ENCODE results near the gene BRD1. TPM values are rescaled to one million over a fixed set of nuclear protein-coding genes. Genes with fewer than 3 reads are reported as not detected.

The BRD1 gene
- total and polyA plus RNA-seq, 2 experiments from 2014 or later: 12.3 to 33.8 TPM

- Histone ChIP-seq H3K9me2 (ENCODE audit: insufficient read depth) (no peaks in the 10 kb centered on the region), H3K4me2 (no peak overlapping the region), H3K79me2 (replicated peaks; ENCODE audit: insufficient read depth) (no peaks in the 10 kb centered on the region), H3F3A (replicated peaks; ENCODE audit: low read depth) (no peaks in the 10 kb centered on the region), H2AFZ (no peak overlapping the region), H3K4me3 (no peak overlapping the region), H3K4me1 (ENCODE audit: insufficient read depth) (no peaks in the 10 kb centered on the region), H3K27me3 (ENCODE audit: insufficient read depth) (no peaks in the 10 kb centered on the region), H3K27ac (ENCODE audit: low read depth) (no peak overlapping the region), H4K20me1 (replicated peaks; ENCODE audit: insufficient read depth) (no peaks in the 10 kb centered on the region), H3K36me3 (ENCODE audit: insufficient read depth) (0 out of 2 replicates have a peak, but pooled peaks cover 6% of the 10 kb centered on the region)
- DNase-seq (ENCODE audit: low spot score) (no peak), ATAC-seq (no peak)
- Mint-ChIP-seq H3K4me1 (no peaks in the 10 kb centered on the region), H3K9me3 (peaks cover 35% of the 10 kb centered on the region), H3K27me3 (ENCODE audit: insufficient read depth, low read depth, poor library complexity) (peaks cover 2% of the 10 kb centered on the region), H3K4me3 (no peak overlapping the region), H3K36me3 (ENCODE audit: low read depth) (peaks cover 3% of the 10 kb centered on the region), H3K27ac (no peak overlapping the region)
- TF ChIP-seq NANOG (IDR thresholded peaks at IDR 0.05; ENCODE audit: borderline replicate concordance): no peak
- no peak for TF ChIP-seq JUNB (IDR thresholded peaks at IDR 0.05; ENCODE audit: unreplicated experiment)
- TF ChIP-seq, protein P1, sequence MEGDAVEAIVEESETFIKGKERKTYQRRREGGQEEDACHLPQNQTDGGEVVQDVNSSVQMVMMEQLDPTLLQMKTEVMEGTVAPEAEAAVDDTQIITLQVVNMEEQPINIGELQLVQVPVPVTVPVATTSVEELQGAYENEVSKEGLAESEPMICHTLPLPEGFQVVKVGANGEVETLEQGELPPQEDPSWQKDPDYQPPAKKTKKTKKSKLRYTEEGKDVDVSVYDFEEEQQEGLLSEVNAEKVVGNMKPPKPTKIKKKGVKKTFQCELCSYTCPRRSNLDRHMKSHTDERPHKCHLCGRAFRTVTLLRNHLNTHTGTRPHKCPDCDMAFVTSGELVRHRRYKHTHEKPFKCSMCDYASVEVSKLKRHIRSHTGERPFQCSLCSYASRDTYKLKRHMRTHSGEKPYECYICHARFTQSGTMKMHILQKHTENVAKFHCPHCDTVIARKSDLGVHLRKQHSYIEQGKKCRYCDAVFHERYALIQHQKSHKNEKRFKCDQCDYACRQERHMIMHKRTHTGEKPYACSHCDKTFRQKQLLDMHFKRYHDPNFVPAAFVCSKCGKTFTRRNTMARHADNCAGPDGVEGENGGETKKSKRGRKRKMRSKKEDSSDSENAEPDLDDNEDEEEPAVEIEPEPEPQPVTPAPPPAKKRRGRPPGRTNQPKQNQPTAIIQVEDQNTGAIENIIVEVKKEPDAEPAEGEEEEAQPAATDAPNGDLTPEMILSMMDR (conservative IDR thresholded peaks at IDR 0.05; ENCODE audit: low read depth in 2 of 2): no peak
- no peak for TF ChIP-seq ZNF114 (CRISPR knock-in tag; IDR thresholded peaks at IDR 0.05)
- no peak for TF ChIP-seq ZNF331 (CRISPR knock-in tag; IDR thresholded peaks at IDR 0.05; ENCODE audit: low read depth)
- TF ChIP-seq STAT1 (IDR thresholded peaks at IDR 0.05; ENCODE audit: unreplicated experiment): no peak
- TF ChIP-seq POLR2AphosphoS5 (IDR thresholded peaks at IDR 0.05; ENCODE audit: low read depth): no peak
- no peak for TF ChIP-seq REST (IDR thresholded peaks at IDR 0.05; ENCODE audit: unreplicated experiment)
Observed at GRCh38 chr22:49749885-49750510, 77.7 kb downstream of the BRD1 start.

- Mint-ChIP-seq H3K27ac (no peak overlapping the region), H3K36me3 (ENCODE audit: low read depth) (peaks cover 3% of the 10 kb centered on the region), H3K4me1 (no peaks in the 10 kb centered on the region), H3K27me3 (ENCODE audit: insufficient read depth, low read depth, poor library complexity) (peaks cover 2% of the 10 kb centered on the region), H3K4me3 (no peak overlapping the region), H3K9me3 (peaks cover 40% of the 10 kb centered on the region)
- H3K9me2 ChIP-seq (ENCODE audit: insufficient read depth): no peaks in the 10 kb centered on the region
- H3K4me2 ChIP-seq: no peak overlapping the region
- 0 out of 2 replicates have a peak, but pooled peaks cover 6% of the 10 kb centered on the region for H3K36me3 ChIP-seq (ENCODE audit: insufficient read depth)
- no peaks in the 10 kb centered on the region for H3K79me2 ChIP-seq (replicated peaks; ENCODE audit: insufficient read depth)
- no peaks in the 10 kb centered on the region for H3K27me3 ChIP-seq (ENCODE audit: insufficient read depth)
- no peak overlapping the region for H2AFZ ChIP-seq
- H4K20me1 ChIP-seq (replicated peaks; ENCODE audit: insufficient read depth): no peaks in the 10 kb centered on the region
- ATAC-seq (no peak), DNase-seq (ENCODE audit: low spot score) (no peak)
- no peaks in the 10 kb centered on the region for H3K4me1 ChIP-seq (ENCODE audit: insufficient read depth)
- no peaks in the 10 kb centered on the region for H3F3A ChIP-seq (replicated peaks; ENCODE audit: low read depth)
- H3K27ac ChIP-seq (ENCODE audit: low read depth): no peak overlapping the region
- H3K4me3 ChIP-seq: no peak overlapping the region
- TF ChIP-seq NANOG (IDR thresholded peaks at IDR 0.05; ENCODE audit: borderline replicate concordance): no peak
- no peak for TF ChIP-seq EZH2 (IDR thresholded peaks at IDR 0.05; ENCODE audit: low read depth, unreplicated experiment)
- no peak for TF ChIP-seq STAT1 (IDR thresholded peaks at IDR 0.05; ENCODE audit: unreplicated experiment)
- TF ChIP-seq, protein P1 (conservative IDR thresholded peaks at IDR 0.05; ENCODE audit: low read depth in 2 of 2): no peak
Observed at GRCh38 chr22:49749227-49749626, 78.4 kb downstream of the BRD1 start.

Measured in GM23338 (cell line).